Amygdala (tissue), 56 donors: ENCODE measurements around the gene SLC19A3.
"Not testable (repeated sequence)": the region's sequence is repeated elsewhere in the genome, so short reads cannot be mapped to it uniquely, and the experiment has no call there.

ENCODE experiments used
- DNase-seq, 56 donors: peaks; one replicate each; lab custom pipeline; 2025; lab: John Stamatoyannopoulos, UW

SLC19A3 gene

DNA sequence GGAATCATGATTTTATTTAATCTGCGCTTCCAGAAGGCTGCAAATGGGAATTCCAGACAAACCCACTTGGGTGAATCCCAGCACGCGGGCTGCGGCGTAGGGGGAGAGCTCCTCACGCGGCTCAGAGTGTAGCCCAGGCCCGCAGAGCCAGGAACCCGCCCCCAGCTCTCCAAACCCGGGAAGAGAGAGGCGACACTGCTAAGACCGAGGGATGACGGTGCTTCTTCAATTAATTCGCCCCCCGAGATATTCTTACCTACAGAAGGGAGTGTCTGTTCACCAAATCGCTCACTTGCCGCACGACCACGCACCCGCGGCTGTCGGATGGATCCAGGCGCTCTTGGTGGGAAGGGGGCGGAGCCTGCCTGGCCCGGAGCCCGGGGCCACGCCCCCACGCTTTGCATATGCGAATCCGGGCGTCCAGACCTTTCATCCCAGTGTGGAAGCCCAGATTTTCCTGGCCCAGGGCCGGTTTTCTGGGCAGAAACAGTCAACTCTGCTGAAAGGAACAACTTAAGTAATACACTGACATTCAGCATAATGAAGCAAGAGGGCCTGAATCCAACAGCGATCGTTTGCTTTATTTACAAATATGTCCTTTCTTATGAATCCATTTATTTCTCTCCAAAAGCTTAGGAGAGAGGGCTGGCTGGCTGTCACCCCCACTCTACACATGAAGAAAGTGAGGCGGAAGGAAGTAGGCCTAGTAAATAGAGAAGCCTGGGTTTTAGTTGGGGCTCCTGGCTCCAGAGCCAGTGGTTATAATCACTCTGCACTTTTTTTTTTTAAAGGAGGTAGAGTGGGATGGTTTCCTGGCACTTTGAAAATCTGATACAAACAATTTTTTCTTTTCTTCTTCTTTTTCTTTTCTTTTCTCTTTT lies at the start of gene SLC19A3:
SLC19A3 (minus strand) TSS at position 342 of the 881 bp plus-strand sequence. CDS start 15,710 bp downstream, outside the sequence.
- peak; percentile 9 to 87 (median 65) for DNase-seq

DNA sequence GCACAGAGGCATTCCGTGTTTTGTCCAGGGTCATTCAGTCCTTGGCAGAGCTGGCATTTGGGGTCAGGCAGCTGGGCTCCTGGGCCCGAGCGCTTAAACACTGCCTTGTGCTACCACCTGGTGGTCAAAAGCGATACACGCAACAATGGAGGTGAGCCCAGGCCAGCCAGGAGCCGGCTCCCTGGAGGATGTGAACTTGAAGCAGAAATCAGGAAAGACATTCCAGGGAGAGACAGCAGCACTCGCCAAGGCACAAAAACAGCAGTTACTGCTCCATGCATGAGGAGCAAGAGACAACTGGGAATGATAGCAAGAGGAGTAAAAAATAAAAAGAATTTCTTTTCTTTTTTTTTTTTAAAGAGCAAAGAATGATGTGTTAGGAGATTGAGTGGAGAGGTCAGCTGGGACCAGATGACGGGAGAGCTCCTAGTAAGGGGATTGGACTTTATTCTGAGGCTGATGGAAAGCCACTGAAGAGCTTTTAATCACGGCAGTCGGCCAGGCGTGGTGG lies 48.6 kb upstream of the SLC19A3 start:
- DNase-seq = peak in 54 of 56 donors; percentile 5 to 82 (median 52)

DNA sequence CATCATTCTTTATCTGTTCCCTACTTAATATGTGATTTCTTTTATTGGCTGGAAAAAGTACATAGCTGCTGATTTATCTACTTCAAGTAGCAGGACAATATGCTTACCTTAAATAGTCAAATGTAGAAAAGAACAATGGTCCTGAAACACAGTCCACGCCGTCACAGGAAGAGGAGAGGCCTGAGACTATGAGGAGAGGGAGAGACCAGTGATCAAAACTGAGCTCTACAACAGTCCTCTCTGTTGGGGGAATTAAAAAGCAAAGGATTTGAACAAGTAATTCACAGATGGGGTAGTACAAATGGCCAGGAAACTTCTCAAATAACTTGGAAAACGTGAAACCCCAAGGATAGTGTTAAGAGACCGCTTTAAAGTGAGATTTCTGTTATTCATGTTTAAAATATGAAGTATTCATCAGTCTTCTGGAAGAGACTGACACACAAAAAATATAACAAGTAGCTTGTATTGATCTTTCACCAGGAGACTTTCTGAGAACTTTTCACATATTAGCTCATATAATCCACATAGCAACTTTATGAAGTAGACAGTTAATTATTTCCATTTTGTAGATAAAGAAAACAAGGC lies 48.1 kb upstream of the SLC19A3 start:
- DNase-seq = no peak

DNA sequence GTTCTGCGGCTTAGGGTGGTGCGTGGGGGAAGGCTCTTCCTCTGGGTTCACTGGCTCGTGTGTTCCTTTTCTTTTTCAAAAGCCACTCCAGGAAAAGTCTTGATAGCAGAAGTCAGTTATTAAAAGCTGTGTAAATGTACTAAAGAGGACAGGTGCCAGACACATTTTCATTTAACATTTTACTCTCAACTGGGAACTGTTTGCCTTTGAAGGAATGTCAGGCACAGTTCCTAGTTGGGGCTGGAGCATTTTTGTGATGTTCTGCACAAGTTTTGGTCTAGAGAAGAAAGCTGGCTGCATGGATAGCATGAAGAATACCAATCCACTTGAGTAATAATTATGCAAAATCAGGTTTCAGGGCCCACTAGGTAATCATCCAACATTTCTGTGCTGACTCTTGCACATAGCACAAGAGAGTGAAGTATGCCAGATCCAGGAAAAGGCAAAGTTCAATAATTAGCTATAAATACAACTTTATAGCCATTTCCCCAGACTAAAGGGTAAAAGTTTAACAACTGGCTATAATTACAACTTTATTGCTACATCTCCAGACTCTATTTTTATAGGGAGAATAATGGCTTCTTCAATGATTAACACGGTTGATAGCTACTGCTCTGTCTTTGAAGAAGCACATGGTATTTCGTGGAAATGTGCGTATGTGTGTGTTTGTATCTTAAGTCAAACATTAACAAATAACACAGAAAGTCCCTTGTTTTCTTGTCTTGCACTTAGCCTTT lies 44.1 kb upstream of the SLC19A3 start:
- no peak for DNase-seq

DNA sequence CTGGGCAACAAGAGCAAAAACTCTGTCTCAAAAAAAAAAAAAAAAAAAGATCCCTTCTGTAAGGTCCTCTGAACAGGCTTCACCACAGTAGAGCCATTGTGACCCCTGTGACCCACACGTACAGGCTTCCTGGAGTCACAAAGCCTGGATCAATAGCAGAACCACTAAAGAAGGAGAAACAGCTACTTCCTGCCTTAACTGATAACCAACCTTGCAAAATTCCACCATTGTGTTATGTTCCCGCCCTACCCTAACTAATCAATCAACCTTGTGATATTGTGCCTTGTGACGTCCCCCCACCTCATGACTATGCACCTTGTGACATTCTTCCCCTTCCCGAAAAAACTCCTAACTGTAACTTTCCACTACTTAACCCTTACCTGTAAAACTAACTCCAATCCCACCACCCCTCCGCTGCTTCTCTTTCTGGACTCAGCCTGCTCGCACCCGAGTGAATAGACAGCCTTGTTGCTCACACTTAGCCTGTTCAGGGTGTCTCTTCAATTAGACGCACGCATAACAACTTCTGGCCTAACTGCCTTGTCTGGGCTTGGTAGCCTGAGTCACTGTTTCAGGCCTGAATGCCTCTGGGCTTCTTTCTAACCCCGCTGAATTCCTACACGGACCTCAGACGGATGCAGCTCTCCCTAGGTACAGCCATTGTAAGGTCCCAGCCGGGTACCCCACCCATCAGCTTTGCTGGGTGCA lies 41.7 kb upstream of the SLC19A3 start:
- no peak for DNase-seq

DNA sequence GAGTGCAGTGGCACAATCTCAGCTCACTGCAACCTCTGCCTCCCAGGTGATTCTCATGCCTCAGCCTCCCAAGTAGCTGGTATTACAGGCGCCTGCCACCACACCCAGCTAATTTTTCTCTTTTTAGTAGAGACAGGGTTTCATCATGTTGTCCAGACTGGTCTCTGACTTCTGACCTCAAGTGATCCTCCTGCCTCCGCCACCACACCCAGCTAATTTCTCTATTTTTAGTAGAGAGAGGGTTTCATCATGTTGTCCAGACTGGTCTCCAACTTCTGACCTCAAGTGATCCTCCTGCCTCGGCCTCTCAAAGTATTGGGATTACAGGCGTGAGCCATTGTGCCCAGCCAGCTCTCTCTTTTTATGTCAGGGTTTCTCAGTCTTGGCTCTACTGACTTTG lies 38.4 kb upstream of the SLC19A3 start:
- DNase-seq = not testable (repeated sequence)

DNA sequence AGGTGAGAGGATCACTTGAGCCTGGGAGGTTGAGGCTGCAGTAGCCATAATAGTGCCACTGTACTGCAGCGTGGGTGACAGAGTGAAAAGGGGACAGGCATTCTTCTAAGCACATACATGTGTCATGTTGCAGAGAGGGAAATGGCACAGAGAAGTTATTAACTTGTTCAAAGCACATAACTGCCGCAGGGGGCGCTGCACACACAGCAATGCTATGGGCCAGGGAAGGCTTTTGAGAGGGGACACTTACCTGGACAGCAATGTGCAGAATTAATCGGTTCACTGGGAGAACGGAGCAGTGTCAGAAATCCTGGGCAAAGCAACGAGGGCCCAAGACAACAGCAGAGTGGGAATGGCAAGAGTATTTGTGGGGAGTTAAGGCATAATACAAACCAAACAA lies 30.3 kb upstream of the SLC19A3 start:
- no peak for DNase-seq

DNA sequence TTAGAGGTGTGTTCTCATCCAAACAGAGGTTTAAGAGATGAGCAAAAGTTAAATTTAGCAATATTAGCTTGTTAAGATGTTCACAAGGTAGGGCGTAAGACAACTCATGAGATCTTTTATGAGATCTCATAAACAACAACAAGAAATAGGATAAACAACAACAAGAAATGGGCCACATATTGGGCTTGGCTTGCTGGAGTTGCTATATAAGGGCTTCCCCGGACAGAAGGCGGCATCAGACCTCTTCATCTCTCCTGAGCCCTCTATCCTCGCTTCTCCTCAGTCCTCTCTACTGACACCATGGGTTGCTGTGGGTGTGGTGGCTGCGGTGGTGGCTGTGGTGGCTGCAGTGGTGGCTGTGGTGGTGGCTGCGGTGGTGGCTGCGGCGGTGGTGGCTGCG lies 27.8 kb upstream of the SLC19A3 start, which contains the start of gene SCYGR8:
SCYGR8 (plus strand) TSS at position 301 of the 400 bp plus-strand sequence; CDS start at position 301, 0 bp downstream.
- DNase-seq = no peak

DNA sequence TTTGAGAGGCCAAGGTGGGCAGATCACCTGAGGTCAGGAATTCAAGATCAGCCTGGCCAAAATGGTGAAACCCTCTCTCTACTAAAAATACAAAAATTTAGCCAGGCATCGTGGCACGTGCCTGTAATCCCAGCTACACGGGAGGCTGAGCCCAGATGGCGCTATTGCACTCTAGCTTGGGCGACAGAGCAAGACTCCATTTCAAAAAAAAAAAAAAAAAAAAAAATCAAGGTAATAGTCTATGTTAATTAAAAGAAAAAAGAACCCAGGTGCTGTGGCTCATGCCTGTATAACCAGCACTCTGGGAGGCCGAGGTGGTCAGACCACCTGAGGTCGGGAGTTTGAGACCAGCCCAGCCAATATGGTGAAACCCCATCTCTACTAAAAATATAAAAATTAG lies 22.9 kb upstream of the SLC19A3 start:
- not testable (repeated sequence) for DNase-seq

DNA sequence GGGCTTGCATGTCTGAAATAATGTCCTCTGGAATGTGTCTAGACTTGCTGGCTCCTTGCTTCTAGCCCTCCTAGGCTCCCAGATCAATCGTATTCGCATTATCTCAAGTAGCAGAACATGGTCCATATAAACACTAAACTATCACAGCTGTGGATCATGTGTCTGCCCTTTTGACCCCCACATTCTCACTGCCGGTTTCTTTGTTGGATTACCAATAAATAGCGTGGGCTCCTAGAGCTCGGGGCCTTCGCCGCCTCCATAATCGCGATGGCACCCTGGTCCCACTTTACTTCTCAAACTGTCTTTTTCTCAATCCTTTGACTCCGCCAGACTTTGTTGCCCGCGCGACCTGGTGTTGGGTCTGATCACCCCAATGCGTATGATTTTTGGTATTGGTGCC lies 21.5 kb upstream of the SLC19A3 start:
- no peak for DNase-seq

DNA sequence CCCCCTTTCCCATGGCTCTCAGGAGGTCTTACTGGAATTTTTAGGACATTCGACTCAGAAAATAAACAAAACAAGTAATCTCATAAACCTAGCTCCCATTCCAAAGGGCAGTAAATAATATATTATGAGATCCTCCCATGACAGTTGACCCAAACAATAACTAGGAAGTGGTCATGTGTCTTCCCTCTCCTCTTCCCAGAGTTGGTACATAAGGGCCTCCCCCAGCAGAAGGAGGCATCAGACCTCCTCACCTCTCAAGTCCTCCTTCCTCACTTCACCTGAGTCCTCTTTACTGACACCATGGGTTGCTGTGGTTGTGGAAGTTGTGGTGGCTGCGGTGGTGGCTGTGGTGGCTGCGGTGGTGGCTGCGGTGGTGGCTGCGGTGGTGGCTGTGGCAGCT lies 10.2 kb upstream of the SLC19A3 start, which contains the start of gene SCYGR7:
SCYGR7 (plus strand) TSS at position 301 of the 400 bp plus-strand sequence; CDS start at position 301, 0 bp downstream.
- DNase-seq = no peak

DNA sequence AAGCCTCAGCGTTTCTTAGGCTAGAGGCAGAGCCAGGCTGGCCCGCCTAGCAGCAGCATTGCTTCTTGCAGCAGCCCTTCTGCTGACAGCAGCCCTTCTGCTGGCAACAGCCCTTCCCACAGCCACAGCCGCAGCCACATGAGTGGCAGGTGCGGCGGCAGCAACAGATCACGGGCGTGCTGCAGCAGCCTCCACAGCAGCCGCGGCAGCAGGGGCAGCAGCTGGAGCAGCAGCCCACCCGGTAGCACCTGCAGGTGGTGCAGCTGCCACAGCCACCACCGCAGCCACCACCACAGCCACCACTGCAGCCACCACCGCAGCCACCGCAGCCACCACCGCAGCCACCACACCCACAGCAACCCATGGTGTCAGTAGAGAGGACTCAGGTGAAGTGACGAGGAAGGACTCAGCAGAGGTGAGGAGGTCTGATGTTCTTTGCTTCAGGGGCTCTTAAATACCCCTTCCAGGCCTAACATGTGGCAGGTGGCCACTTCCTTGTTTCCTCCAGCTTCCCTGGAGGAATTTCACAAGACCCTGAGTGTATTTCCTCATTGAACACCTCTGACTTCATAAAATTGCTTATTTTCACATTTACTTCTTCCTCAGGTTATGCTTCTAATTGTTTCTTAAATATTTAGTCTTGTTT lies 6.7 kb upstream of the SLC19A3 start, which contains the start of gene SCYGR6:
SCYGR6 (minus strand) TSS at position 364 of the 646 bp plus-strand sequence; CDS start at position 364, 0 bp downstream.
- no peak for DNase-seq

DNA sequence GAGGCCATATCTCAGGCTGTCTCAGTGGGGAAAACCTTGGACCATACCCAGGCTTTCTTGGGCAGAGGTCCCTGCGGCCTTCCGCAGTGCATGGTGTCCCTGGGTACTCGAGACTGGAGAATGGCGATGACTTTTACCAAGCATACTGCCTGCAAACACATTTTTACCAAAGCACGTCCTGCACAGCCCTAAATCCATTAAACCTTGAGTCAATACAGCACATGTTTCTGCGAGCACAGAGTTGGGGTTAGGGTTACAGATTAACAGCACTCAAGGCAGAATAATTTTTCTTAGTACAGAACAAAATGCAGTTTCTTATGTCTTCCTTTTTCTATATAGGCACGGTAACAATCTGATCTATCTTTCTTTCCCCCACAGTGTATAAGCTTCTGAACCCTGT lies 5.0 kb upstream of the SLC19A3 start:
- DNase-seq = not testable (repeated sequence)

DNA sequence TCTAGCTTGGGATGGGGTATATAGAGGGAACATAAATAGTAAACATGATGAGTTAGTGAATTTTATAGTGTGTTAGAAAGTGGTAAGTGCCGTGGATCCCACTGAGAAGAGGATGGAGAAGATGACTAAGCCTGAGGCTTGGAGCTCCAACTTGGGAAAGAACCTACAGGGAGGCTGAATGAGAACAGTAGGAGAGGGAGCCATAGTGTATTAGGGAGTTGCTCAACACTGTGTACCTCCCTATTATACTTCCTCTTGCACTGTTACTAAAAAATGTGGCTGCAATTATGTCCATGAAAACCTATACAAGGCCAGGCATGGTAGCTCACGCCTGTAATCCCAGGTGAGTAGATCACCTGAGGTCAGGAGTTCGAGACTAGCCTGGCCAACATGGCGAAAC lies 2.9 kb upstream of the SLC19A3 start:
- no peak for DNase-seq

DNA sequence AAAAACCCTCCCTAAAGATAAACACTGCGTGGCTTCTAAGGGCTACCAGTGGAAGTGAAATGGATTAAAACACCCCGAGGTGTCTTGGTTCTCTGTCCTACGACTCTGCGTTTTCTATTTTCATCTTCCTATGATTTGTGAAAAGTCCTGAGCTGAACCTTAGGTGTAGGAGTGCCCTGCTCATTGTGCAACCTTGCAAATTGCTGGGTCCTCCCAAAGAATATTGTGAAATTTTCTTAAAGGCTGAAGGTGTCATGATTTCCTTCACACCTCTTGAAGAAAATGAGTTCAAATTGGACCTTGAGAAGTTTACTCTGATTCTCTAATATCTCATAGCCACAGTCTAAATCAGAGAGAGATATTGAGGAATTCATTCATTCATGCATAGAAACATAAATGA lies 1.8 kb upstream of the SLC19A3 start:
- no peak for DNase-seq

DNA sequence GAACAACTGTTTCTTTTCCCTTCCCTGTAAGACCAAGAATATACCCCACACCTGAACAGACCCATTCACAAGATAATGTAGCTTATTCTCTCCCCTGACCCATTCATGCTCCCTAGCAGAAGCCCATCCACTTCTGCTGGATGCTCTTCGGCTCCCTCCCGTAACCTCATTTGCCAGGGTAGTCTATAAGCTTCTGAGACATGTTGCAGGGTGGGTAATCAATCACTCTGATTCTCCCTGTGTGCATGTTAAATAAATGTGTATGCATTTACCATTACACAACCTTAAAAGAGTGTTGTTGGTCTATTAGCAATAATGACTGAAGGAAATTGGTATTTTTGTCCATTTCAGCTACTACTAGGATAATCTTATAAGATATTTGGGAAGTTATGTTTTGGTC lies 1.3 kb downstream of the SLC19A3 start:
- DNase-seq = no peak

DNA sequence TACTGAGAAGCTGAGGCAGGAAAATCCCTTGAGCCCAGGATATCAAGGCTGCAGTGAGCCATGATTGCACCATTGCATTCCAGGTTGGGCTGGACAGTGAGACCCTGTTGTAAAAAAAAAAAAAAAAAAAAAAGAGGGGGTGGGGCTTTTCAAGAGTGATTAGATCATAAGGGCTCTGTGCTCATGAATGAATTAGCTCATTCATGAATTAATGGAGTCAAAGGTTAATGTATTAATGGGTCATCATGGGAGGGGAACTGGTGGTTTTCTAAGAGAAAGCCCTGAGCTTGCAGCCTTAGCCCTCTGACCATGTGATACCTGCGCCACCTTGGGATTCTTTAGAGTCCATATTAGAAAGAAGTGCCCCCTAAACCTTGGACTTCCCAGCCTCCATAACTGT lies 4.5 kb downstream of the SLC19A3 start:
- no peak for DNase-seq

DNA sequence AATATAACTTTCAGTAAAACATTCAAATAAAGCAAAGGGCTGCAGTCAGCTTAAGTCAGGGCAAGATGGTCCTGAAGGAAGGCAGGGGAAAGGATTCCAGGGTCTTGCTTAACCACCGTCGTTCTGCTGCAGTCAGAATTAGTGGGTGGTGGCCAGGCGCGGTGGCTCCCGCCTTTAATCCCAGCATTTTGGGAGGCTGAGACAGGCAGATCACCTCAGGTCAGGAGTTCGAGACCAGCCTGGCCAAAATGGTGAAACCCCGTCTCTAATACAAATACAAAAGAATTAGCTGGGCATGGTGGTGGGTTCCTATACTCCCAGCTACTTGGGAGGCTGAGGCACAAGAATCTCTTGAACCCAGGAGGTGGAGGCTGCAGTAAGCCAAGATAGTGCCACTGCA lies 6.8 kb downstream of the SLC19A3 start:
- no peak for DNase-seq

DNA sequence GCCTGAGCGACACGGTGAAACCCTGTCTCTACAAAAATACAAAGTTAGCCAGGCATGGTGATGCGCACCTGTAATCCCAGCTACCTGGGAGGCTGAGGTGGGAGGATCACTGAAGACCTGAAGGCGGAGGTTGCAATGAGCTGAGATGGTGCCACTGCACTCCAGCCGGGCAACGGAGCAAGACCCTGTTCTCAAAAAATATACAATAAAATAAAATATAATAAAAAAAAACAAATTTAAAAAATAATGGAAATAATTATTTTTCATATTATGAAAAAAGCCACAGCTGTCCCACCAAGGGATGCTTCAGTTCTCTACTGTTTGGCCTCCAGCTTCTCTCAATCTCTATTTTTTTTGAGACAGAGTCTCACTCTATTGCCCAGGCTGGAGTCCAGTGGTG lies 10.4 kb downstream of the SLC19A3 start:
- DNase-seq = no peak

DNA sequence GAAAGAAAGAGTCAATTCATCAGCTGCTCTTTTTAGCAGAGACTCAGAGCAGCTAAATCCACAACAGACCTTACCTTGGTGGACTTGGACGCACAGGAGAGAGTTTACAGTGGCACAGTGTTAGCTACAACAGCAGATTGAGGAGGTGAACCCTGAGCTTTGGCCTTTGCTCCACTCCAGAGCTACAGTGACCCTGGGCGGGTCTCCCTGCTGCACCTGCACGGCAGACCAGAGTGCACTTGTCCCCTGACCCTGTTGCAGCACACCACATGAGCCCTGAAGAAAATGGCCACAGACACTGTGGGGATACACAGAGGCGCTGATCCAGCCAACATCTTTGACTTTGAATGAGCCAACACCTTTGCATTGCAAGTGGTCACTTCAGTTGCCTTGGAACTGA lies 11.0 kb downstream of the SLC19A3 start:
- DNase-seq = no peak
